Measurements from ENCODE around the gene MTCL3.
"Not testable (repeated sequence)": the region's sequence is repeated elsewhere in the genome, so short reads cannot be mapped to it uniquely, and the experiment has no call there.

Gene MTCL3

GRCh38 chr6:127464881-127465459, 54.2 kb downstream of the MTCL3 start:
- peak; percentile 54 to 73 for DNase-seq

- no peak for DNase-seq
Observed at GRCh38 chr6:127464161-127464880, 54.8 kb downstream of the MTCL3 start.

- DNase-seq, result no peak
Observed at GRCh38 chr6:127463056-127463455, 56.1 kb downstream of the MTCL3 start.

- no peak for DNase-seq
Observed at GRCh38 chr6:127462376-127462775, 56.8 kb downstream of the MTCL3 start.

GRCh38 chr6:127460465-127460864, 58.7 kb downstream of the MTCL3 start:
- no peak for DNase-seq

GRCh38 chr6:127459231-127459641, 59.9 kb downstream of the MTCL3 start, which contains the start of gene KIAA0408:
Gene KIAA0408, minus strand, starts transcription at chr6:127459389. Its CDS starts 5,408 bp downstream, at chr6:127453981.
- no peak for DNase-seq

GRCh38 chr6:127458817-127459216, 60.3 kb downstream of the MTCL3 start:
- DNase-seq, result no peak

GRCh38 chr6:127458222-127458621, 60.9 kb downstream of the MTCL3 start:
- no peak for DNase-seq

GRCh38 chr6:127457456-127458064, 61.6 kb downstream of the MTCL3 start:
- no peak for DNase-seq

GRCh38 chr6:127456465-127456864, 62.7 kb downstream of the MTCL3 start:
- DNase-seq, result no peak

GRCh38 chr6:127453845-127454619, 65.1 kb downstream of the MTCL3 start:
- no peak for DNase-seq

GRCh38 chr6:127452803-127453202, 66.3 kb downstream of the MTCL3 start:
- DNase-seq, result no peak

- DNase-seq, result no peak
Observed at GRCh38 chr6:127451388-127451787, 67.7 kb downstream of the MTCL3 start.

GRCh38 chr6:127447780-127448179, 71.4 kb downstream of the MTCL3 start:
- no peak for DNase-seq

- DNase-seq, result no peak
Observed at GRCh38 chr6:127446356-127446755, 72.8 kb downstream of the MTCL3 start.

- no peak for DNase-seq
Observed at GRCh38 chr6:127441881-127442280, 77.3 kb downstream of the MTCL3 start.

- DNase-seq, result no peak
Observed at GRCh38 chr6:127439718-127440117, 79.4 kb downstream of the MTCL3 start.

GRCh38 chr6:127436578-127437110, 82.5 kb downstream of the MTCL3 start:
- no peak for DNase-seq

- no peak for DNase-seq
Observed at GRCh38 chr6:127435626-127436220, 83.4 kb downstream of the MTCL3 start.

GRCh38 chr6:127434651-127435050, 84.5 kb downstream of the MTCL3 start:
- no peak for DNase-seq

- DNase-seq, result not testable (repeated sequence)
Observed at GRCh38 chr6:127428562-127428961, 90.6 kb downstream of the MTCL3 start.

GRCh38 chr6:127423921-127424320, 95.2 kb downstream of the MTCL3 start:
- DNase-seq, result no peak
